GM12878 (cell line): ENCODE measurements around the gene RAB21. TPM values are rescaled to one million over a fixed set of nuclear protein-coding genes. Genes with fewer than 3 reads are reported as not detected.

Experiments
- ATF3 ChIP-seq: IDR thresholded peaks from 2 replicates; pipeline ENCODE4 v1.6.1; 2011; ENCODE audit warnings: low read depth, mild to moderate bottlenecking, low read length, moderate library complexity, borderline replicate concordance; ENCODE audit errors: extremely low read depth
- E2F4 ChIP-seq: IDR thresholded peaks from 2 replicates; pipeline ENCODE4 v1.6.1; 2012; ENCODE audit warnings: low read depth, low read length, improper control_type of control experiment
- NFXL1 ChIP-seq: fragments of 450-650 bp; IDR thresholded peaks from 2 replicates; pipeline ENCODE4 v1.6.1; 2017; ENCODE audit warnings: antibody characterized with exemption, mild to moderate bottlenecking, borderline replicate concordance
- STAT1 ChIP-seq: fragments of 450-650 bp; conservative IDR thresholded peaks from 2 replicates; pipeline ENCODE4 v1.6.1; 2014; ENCODE audit warnings: antibody characterized with exemption, mild to moderate bottlenecking
- polyA plus RNA-seq, 11 experiments: library from polyadenylated mRNA; depleted of rRNA in 4 of 11; unstranded in 6 of 11; stranded (reverse) in 5 of 11; fragments of >200 nt; fragmentation: Nextera tagmentation in 4 of 11; fragmentation: Illumina TruSeq in 1 of 11; extraction: Ambion mirVana in 4 of 11; extraction: Trizol in 1 of 11; gene quantifications; 1 replicate in 1 of 11; 2 replicates in 10 of 11; pipeline versions ENCODE4 v1.2.1 to v1.2.3, GENCODE V29; 2011 to 2016; ENCODE audit warnings: inconsistent platforms in 2 of 11, missing spikeins in 2 of 11, low read depth in 1 of 11
- total RNA-seq, 4 experiments: library from RNA; depleted of rRNA in 3 of 4; stranded (reverse); fragments of >200 nt in 3 of 4; fragmentation: Illumina TruSeq in 1 of 4; extraction: Trizol in 1 of 4; gene quantifications; 2 replicates each; pipeline versions ENCODE4 v1.2.1 to v1.2.3, GENCODE V29; 2013 to 2021
- TF ChIP-seq, protein P1 (sequence below): fragments of 450-650 bp; conservative IDR thresholded peaks from 2 replicates; pipeline ENCODE4 v1.6.1; 2017; ENCODE audit warnings: mild to moderate bottlenecking, moderate library complexity
- TF ChIP-seq, protein P2 (sequence below): IDR thresholded peaks from 2 replicates; pipeline ENCODE4 v1.6.1; 2012; ENCODE audit warnings: mild to moderate bottlenecking, low read depth, low read length
- TF ChIP-seq, protein P3 (sequence below): fragments of 150-350 bp; IDR thresholded peaks from 2 replicates; pipeline ENCODE4 v1.6.1; 2014; ENCODE audit warnings: mild to moderate bottlenecking, low read depth, low read length

The RAB21 gene
- total and polyA plus RNA-seq, 10 of the 15 experiments (the other 5 are each of a cell fraction or from before 2014, with no cell fraction given) = 2.8 to 42.8 (median 16.1) TPM

DNA sequence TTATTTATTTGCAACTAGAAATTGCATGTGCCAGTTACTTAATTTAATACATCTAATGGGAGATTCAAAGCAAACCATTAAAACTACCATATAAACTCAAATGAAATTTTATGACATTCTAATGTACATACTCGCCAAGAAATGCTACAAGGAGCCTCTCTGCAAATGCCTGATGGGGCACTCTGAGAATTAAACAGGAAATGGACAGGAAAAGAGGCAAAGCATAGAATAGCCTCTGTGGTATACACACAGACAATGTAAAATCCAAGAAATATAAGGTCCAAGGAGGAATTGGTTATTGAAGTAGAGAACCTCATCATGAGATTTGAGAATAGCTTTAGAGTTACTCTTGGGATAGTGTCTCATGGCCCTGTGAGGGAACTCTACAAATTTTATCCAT, 41.2 kb downstream of the RAB21 start (continued):
- TF ChIP-seq ATF3 (no peak), E2F4 (no peak), NFXL1 (no peak), STAT1 (no peak)
- TF ChIP-seq, protein P1, sequence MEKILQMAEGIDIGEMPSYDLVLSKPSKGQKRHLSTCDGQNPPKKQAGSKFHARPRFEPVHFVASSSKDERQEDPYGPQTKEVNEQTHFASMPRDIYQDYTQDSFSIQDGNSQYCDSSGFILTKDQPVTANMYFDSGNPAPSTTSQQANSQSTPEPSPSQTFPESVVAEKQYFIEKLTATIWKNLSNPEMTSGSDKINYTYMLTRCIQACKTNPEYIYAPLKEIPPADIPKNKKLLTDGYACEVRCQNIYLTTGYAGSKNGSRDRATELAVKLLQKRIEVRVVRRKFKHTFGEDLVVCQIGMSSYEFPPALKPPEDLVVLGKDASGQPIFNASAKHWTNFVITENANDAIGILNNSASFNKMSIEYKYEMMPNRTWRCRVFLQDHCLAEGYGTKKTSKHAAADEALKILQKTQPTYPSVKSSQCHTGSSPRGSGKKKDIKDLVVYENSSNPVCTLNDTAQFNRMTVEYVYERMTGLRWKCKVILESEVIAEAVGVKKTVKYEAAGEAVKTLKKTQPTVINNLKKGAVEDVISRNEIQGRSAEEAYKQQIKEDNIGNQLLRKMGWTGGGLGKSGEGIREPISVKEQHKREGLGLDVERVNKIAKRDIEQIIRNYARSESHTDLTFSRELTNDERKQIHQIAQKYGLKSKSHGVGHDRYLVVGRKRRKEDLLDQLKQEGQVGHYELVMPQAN = no peak
- TF ChIP-seq, protein P2, sequence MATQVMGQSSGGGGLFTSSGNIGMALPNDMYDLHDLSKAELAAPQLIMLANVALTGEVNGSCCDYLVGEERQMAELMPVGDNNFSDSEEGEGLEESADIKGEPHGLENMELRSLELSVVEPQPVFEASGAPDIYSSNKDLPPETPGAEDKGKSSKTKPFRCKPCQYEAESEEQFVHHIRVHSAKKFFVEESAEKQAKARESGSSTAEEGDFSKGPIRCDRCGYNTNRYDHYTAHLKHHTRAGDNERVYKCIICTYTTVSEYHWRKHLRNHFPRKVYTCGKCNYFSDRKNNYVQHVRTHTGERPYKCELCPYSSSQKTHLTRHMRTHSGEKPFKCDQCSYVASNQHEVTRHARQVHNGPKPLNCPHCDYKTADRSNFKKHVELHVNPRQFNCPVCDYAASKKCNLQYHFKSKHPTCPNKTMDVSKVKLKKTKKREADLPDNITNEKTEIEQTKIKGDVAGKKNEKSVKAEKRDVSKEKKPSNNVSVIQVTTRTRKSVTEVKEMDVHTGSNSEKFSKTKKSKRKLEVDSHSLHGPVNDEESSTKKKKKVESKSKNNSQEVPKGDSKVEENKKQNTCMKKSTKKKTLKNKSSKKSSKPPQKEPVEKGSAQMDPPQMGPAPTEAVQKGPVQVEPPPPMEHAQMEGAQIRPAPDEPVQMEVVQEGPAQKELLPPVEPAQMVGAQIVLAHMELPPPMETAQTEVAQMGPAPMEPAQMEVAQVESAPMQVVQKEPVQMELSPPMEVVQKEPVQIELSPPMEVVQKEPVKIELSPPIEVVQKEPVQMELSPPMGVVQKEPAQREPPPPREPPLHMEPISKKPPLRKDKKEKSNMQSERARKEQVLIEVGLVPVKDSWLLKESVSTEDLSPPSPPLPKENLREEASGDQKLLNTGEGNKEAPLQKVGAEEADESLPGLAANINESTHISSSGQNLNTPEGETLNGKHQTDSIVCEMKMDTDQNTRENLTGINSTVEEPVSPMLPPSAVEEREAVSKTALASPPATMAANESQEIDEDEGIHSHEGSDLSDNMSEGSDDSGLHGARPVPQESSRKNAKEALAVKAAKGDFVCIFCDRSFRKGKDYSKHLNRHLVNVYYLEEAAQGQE = no peak
- TF ChIP-seq, protein P3, sequence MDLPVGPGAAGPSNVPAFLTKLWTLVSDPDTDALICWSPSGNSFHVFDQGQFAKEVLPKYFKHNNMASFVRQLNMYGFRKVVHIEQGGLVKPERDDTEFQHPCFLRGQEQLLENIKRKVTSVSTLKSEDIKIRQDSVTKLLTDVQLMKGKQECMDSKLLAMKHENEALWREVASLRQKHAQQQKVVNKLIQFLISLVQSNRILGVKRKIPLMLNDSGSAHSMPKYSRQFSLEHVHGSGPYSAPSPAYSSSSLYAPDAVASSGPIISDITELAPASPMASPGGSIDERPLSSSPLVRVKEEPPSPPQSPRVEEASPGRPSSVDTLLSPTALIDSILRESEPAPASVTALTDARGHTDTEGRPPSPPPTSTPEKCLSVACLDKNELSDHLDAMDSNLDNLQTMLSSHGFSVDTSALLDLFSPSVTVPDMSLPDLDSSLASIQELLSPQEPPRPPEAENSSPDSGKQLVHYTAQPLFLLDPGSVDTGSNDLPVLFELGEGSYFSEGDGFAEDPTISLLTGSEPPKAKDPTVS = no peak
